HepG2 (cell line): ENCODE data around the gene TNS1. TPM values are rescaled to one million over a fixed set of nuclear protein-coding genes. Genes with fewer than 3 reads are reported as not detected.
A peak's percentile ranks its signal among the peaks of the same experiment; 100 is the strongest.

Experiments
- ATAC-seq: fragments of 200-7000 bp; cut with Tn5 transposase; 3 replicates; pipeline ENCODE4 v1.9.1; 2020; ENCODE audit warnings: mild to moderate bottlenecking, moderate library complexity
- BruUV-seq: library from RNA; stranded (reverse); fragments of 400-500 nt; replicated peaks from 2 replicates; lab custom pipeline; 2021; lab: Mats Ljungman, UMichigan
- CTCF ChIA-PET: fragments of 300-600 bp; formaldehyde crosslinking; extraction: SDS; loops from one replicate; lab custom pipeline; 2021; ENCODE audit warnings: low total read pairs, inconsistent platforms, low intra/inter-chr PET ratio; lab: Yijun Ruan, JAX
- POLR2A ChIA-PET: fragments of 350-600 bp; sonication (Branson Sonifier 250); formaldehyde crosslinking; loops from one replicate; lab custom pipeline; 2020; ENCODE audit warnings: antibody characterized with exemption, inconsistent platforms; lab: Yijun Ruan, JAX
- DNase-seq: peaks from one replicate; pipeline ENCODE4 v3.0.0-alpha.2; 2015; ENCODE audit warnings: low spot score
- FAIRE-seq: peaks from 3 replicates; lab custom pipeline; 2011; peaks lifted over from hg19 to GRCh38; lab: Jason Lieb, UNC
- H2AFZ ChIP-seq: one replicate; pipeline ENCODE4 v1.6.1; 2011; ENCODE audit warnings: low read length, inconsistent platforms
- H3K27ac ChIP-seq: fragments of 300-600 bp; 3 replicates; pipeline ENCODE4 v1.8.0; 2011; ENCODE audit warnings: mixed run types, mild to moderate bottlenecking, mixed read lengths, low read length, inconsistent platforms; ENCODE audit not compliant: insufficient read depth; ENCODE audit errors: extremely low read length
- H3K27me3 ChIP-seq, 2 experiments: fragments of 200-600 bp in 1 of 2; 2 replicates in 1 of 2; 3 replicates in 1 of 2; pipeline versions ENCODE4 v1.6.0 to v1.8.0; 2011; ENCODE audit warnings: low read length in 2 of 2, mild to moderate bottlenecking in 2 of 2, moderate library complexity in 2 of 2, inconsistent platforms in 1 of 2; ENCODE audit not compliant: insufficient read depth in 2 of 2, control insufficient read depth in 1 of 2
- H3K36me3 ChIP-seq, 2 experiments: fragments of 200-600 bp in 1 of 2; replicated peaks in 1 of 2; 2 replicates in 1 of 2; 3 replicates in 1 of 2; pipeline versions ENCODE4 v1.5.1 to v1.8.0; 2011; ENCODE audit warnings: low read length in 2 of 2, inconsistent platforms in 1 of 2; ENCODE audit not compliant: insufficient read depth in 2 of 2, control insufficient read depth in 1 of 2
- H3K4me1 ChIP-seq: 2 replicates; pipeline ENCODE4 v1.5.1; 2012; ENCODE audit warnings: low read length, inconsistent platforms; ENCODE audit not compliant: insufficient read depth
- H3K4me2 ChIP-seq: 2 replicates; pipeline ENCODE4 v1.6.0; 2011; ENCODE audit warnings: low read depth, low read length, inconsistent platforms
- H3K4me3 ChIP-seq, 3 experiments: fragments of 200-600 bp in 1 of 3; sonication (generic), shearing (Covaris generic) in 1 of 3; replicated peaks in 1 of 3; 2 replicates each; pipeline ENCODE4 v1.5.1; 2011 to 2016; ENCODE audit warnings: low read length in 3 of 3, inconsistent platforms in 2 of 3, low read depth in 2 of 3, mild to moderate bottlenecking in 2 of 3, control low read depth in 1 of 3, mixed read lengths in 1 of 3; ENCODE audit not compliant: insufficient read depth in 1 of 3
- H3K79me2 ChIP-seq: one replicate; pipeline ENCODE4 v1.6.1; 2011; ENCODE audit warnings: low read length, inconsistent platforms; ENCODE audit not compliant: insufficient read depth
- H3K9ac ChIP-seq: 2 replicates; pipeline ENCODE4 v1.6.0; 2011; ENCODE audit warnings: mild to moderate bottlenecking, low read depth, low read length, inconsistent platforms; ENCODE audit not compliant: insufficient read depth
- H3K9me3 ChIP-seq: 2 replicates; pipeline ENCODE4 v1.5.1; 2012; ENCODE audit warnings: mild to moderate bottlenecking, low read length
- H4K20me1 ChIP-seq: 2 replicates; pipeline ENCODE4 v1.6.0; 2011; ENCODE audit warnings: inconsistent platforms, mild to moderate bottlenecking, low read length, moderate library complexity; ENCODE audit not compliant: insufficient read depth
- AGO1 ChIP-seq: fragments of 200-400 bp; formaldehyde crosslinking; IDR thresholded peaks from 2 replicates; pipeline ENCODE4 v1.6.1; 2017; ENCODE audit warnings: mild to moderate bottlenecking, low read depth, low read length, moderate library complexity; ENCODE audit not compliant: poor library complexity, severe bottlenecking
- CC2D1A ChIP-seq: sonication (generic); formaldehyde crosslinking; IDR thresholded peaks from 2 replicates; pipeline ENCODE4 v1.8.1; 2023; ENCODE audit warnings: mild to moderate bottlenecking, missing genetic modification reagents
- EEA1 ChIP-seq: sonication (generic); formaldehyde crosslinking; IDR thresholded peaks from 2 replicates; pipeline ENCODE4 v1.5.1; 2020; ENCODE audit warnings: mild to moderate bottlenecking, missing genetic modification reagents, borderline replicate concordance
- KDM2A ChIP-seq: sonication (generic); formaldehyde crosslinking; IDR thresholded peaks from 2 replicates; pipeline ENCODE4 v1.4.0; 2020; ENCODE audit warnings: low read depth, missing genetic modification reagents, borderline replicate concordance
- MAF1 ChIP-seq: sonication (generic); formaldehyde crosslinking; IDR thresholded peaks from 2 replicates; pipeline ENCODE4 v1.5.0; 2020; ENCODE audit warnings: missing genetic modification reagents, borderline replicate concordance
- RCOR2 ChIP-seq: IDR thresholded peaks from 2 replicates; pipeline ENCODE4 v1.6.1; 2016; ENCODE audit warnings: missing biosample characterization, missing genetic modification reagents
- REL ChIP-seq: sonication (generic); formaldehyde crosslinking; conservative IDR thresholded peaks from 2 replicates; pipeline ENCODE4 v1.8.0; 2022; ENCODE audit warnings: mild to moderate bottlenecking, missing genetic modification reagents, moderate library complexity
- ZFP82 ChIP-seq: sonication (generic); formaldehyde crosslinking; IDR thresholded peaks from 2 replicates; pipeline ENCODE4 v1.5.1; 2020; ENCODE audit warnings: mild to moderate bottlenecking, missing genetic modification reagents, borderline replicate concordance
- ZNF382 ChIP-seq: sonication (generic); formaldehyde crosslinking; IDR thresholded peaks from 2 replicates; pipeline ENCODE4 v1.5.0; 2020; ENCODE audit warnings: missing genetic modification reagents, mild to moderate bottlenecking, borderline replicate concordance
- ZNF451 ChIP-seq: sonication (generic); formaldehyde crosslinking; IDR thresholded peaks from 2 replicates; pipeline ENCODE4 v1.5.0; 2020; ENCODE audit warnings: mild to moderate bottlenecking, missing genetic modification reagents
- whole genome bisulfite sequencing: methylation state at CpG from one replicate; pipeline ENCODE4 v1.1.6; 2017; ENCODE audit warnings: low lambda C conversion rate; 5-methylcytosine and 5-hydroxymethylcytosine counted together
- in situ Hi-C: cut with HindIII; loops from 2 replicates; pipeline ENCODE4 v1.10.0; 2017; ENCODE audit warnings: low pct_unique_long_range_greater_than_20kb; ENCODE audit not compliant: extremely low pct_ligation_motif_present
- intact Hi-C: fragments of 100-400 bp; cut with micrococcal nuclease; formaldehyde crosslinking; loops from one replicate; pipeline ENCODE4 v1.10.0; 2022; ENCODE audit not compliant: unreplicated experiment
- polyA plus RNA-seq, 8 experiments: library from polyadenylated mRNA; depleted of rRNA in 3 of 8; stranded (reverse) in 7 of 8; unstranded in 1 of 8; fragments of >200 nt; fragmentation: Illumina TruSeq in 4 of 8; extraction: Trizol in 4 of 8; gene quantifications; 2 replicates each; pipeline versions ENCODE4 v1.2.1 to v1.2.3, GENCODE V29; 2011 to 2016; ENCODE audit warnings: low read depth in 4 of 8, missing spikeins in 1 of 8, mixed read lengths in 1 of 8; ENCODE audit not compliant: insufficient read depth in 1 of 8
- total RNA-seq, 5 experiments: library from RNA; depleted of rRNA; stranded (reverse); fragments of >200 nt; fragmentation: Illumina TruSeq; extraction: Trizol; gene quantifications; 2 replicates each; pipeline ENCODE4 v1.2.3, GENCODE V29; 2016; ENCODE audit warnings: low read depth in 1 of 5
- TF ChIP-seq, protein P1 (sequence below): IDR thresholded peaks from 2 replicates; pipeline ENCODE4 v1.6.1; 2016; ENCODE audit warnings: control low read depth

The TNS1 gene
- total and polyA plus RNA-seq, 2 of the 13 experiments (the other 11 are each of a cell fraction or from before 2014, with no cell fraction given) = 1.9 to 118 TPM

DNA sequence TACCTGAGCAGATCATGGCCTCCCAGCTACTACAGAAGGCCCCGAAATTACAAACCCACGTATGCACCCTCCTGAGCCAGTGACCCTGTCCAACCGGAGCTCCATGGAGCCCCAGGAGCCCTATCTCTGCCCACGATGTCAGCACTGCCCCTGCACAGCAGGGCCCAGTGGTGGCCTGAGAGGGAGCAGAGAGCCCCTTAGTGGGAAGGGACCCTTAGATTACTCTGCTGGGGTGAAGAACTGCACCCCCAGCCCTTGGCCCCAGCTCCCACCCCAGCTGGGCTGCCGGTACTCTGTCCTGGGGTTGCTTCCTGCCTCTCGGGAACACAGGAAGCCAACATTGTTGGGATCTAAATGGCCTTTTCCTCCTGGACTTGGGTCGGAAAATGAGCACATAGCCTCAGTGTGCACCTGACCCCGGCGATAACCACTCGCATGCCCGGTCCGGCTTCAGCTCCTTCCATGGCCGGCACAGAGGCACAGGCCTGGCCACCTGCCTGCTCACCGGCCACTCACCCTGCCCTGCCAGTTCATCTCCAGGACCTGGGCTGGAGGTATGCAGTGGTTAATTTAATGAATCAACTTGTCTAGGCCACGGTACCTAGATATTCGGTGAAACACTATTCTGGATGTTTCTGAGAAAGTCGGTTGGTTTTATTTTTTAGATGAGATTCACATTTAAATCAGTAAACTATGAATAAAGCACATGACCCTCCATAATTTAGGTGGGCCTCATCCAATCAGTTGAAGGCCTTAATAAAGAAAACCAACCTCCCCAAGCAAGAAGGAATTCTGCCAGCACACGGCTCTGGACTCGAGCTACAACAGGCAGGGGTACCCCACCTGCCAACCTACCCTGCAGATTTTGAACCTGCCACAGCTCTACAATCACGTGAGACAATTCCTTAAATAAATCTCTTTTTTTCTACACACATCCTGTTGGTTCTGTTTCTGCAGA is 19.2 kb downstream of the TNS1 start:
- Histone ChIP-seq H3K4me1 (peaks cover 15% of the 10 kb centered on the region), H4K20me1 (no peaks in the 10 kb centered on the region), H3K79me2 (no peaks in the 10 kb centered on the region), H3K27ac (no peak overlapping the region), H3K4me3 (no peak overlapping the region), H3K4me2 (no peak overlapping the region), H2AFZ (no peak overlapping the region), H3K9ac (no peak overlapping the region), H3K27me3 (peaks cover 7 to 32% of the 10 kb centered on the region in 2 experiments; a peak in 4 of 5 replicates), H3K9me3 (no peaks in the 10 kb centered on the region), H3K36me3 (no peaks in the 10 kb centered on the region)
- in situ Hi-C loops (no loop called here), intact Hi-C loops (no loop called here)
- TF ChIP-seq REL (CRISPR knock-in tag) = no peak
- TF ChIP-seq, protein P1, sequence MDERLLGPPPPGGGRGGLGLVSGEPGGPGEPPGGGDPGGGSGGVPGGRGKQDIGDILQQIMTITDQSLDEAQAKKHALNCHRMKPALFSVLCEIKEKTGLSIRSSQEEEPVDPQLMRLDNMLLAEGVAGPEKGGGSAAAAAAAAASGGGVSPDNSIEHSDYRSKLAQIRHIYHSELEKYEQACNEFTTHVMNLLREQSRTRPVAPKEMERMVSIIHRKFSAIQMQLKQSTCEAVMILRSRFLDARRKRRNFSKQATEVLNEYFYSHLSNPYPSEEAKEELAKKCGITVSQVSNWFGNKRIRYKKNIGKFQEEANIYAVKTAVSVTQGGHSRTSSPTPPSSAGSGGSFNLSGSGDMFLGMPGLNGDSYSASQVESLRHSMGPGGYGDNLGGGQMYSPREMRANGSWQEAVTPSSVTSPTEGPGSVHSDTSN (CRISPR knock-in tag) = 0 out of 2 replicates have a peak, but pooled peaks have one; percentile 2
- ChIA-PET POLR2A (no interaction called here), CTCF (no interaction called here)
- FAIRE-seq (no peak), DNase-seq (no peak), ATAC-seq (no peak)
- BruUV-seq = no TSS peak
- 39% methylated on average over 19 of the region's 20 CpGs for WGBS

DNA sequence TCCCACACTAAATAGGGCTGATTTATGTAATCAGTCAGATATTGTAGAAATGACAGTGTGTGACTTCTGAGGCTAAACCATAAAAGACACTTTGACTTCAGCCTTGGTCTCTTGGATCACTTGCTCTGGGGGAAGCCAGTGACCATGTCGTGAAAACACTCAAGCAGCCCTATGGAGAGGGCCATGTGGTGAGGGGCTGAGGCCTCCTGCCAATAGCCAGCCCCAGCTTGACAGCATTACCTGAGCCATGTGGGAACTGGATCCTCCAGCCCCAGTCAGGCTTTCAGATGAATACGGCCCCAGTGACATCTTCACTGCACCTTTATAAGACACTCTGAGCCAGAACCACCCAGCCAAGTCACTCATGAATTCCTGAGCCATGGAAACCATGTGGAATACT is 20.8 kb downstream of the TNS1 start:
- CTCF ChIA-PET = no interaction called here

More for the DNA sequence above, 20.8 kb downstream of the TNS1 start:
- Histone ChIP-seq H4K20me1 (no peaks in the 10 kb centered on the region), H3K9ac (no peak overlapping the region)
- BruUV-seq = no TSS peak
- TF ChIP-seq AGO1 (no peak), RCOR2 (CRISPR knock-in tag) (no peak), CC2D1A (CRISPR knock-in tag) (no peak), EEA1 (CRISPR knock-in tag) (no peak), ZNF382 (CRISPR knock-in tag) (no peak), ZNF451 (no peak), MAF1 (no peak), ZFP82 (no peak), KDM2A (CRISPR knock-in tag) (no peak)
- TF ChIP-seq, all 625 proteins: peak for 0
- in situ Hi-C loops (no loop called here), intact Hi-C loops (no loop called here)
- Histone ChIP-seq H3K27me3 (peaks cover 7 to 42% of the 10 kb centered on the region in 2 experiments; a peak in 4 of 5 replicates), H3K4me1 (peaks cover 9% of the 10 kb centered on the region; the same call in 1 of the 2 replicates), H3K79me2 (no peaks in the 10 kb centered on the region), H3K36me3 (no peaks in the 10 kb centered on the region), H3K9me3 (no peaks in the 10 kb centered on the region), H3K4me2 (no peak overlapping the region), H3K4me3 (no peak overlapping the region), H3K27ac (no peak overlapping the region), H2AFZ (no peak overlapping the region)
- DNase-seq = no peak
- POLR2A ChIA-PET = no interaction called here
- 53% methylated on average over 2 of the region's 2 CpGs for WGBS
- FAIRE-seq = no peak
- ATAC-seq = no peak
